Activated T-cell treated with anti-CD3 and anti-CD28 coated beads, Interleukin-2, amount 50 U/mL, for 72 hours (primary cell): Measurements from ENCODE around the gene CAND2. TPM values are rescaled to one million over a fixed set of nuclear protein-coding genes. Genes with fewer than 3 reads are reported as not detected.
A peak's percentile ranks its signal among the peaks of the same experiment; 100 is the strongest.
"Not testable (repeated sequence)": the region's sequence is repeated elsewhere in the genome, so short reads cannot be mapped to it uniquely, and the experiment has no call there.

Source experiments
- ATAC-seq, 2 donors: fragments of 150-1000 bp; cut with Tn5 transposase; replicated peaks in 1 of 2; 2 replicates each; pipeline ENCODE4 v1.10.0; 2021; ENCODE audit warnings: moderate library complexity in 2 of 2, mild to moderate bottlenecking in 1 of 2
- DNase-seq, 2 donors: peaks; one replicate each; pipeline ENCODE4 v3.0.0; 2021 to 2022; ENCODE audit warnings: mixed read lengths in 1 of 2
- H3K27ac Mint-ChIP-seq: one replicate; pipeline ENCODE4 v1.8.0; 2022; ENCODE audit warnings: mild to moderate bottlenecking, moderate library complexity, mixed read lengths
- H3K27me3 Mint-ChIP-seq: one replicate; pipeline ENCODE4 v1.8.0; 2022; ENCODE audit warnings: low read depth, mixed read lengths
- H3K36me3 Mint-ChIP-seq, 2 donors: one replicate each; pipeline ENCODE4 v1.8.0; 2022; ENCODE audit warnings: mixed read lengths in 2 of 2, mild to moderate bottlenecking in 1 of 2; ENCODE audit not compliant: insufficient read depth in 2 of 2
- H3K4me1 Mint-ChIP-seq: one replicate; pipeline ENCODE4 v1.8.0; 2022; ENCODE audit warnings: low read depth, mixed read lengths
- H3K4me3 Mint-ChIP-seq, 2 donors: one replicate each; pipeline ENCODE4 v1.8.0; 2022; ENCODE audit warnings: mild to moderate bottlenecking in 2 of 2, mixed read lengths in 2 of 2, moderate library complexity in 2 of 2
- H3K9me3 Mint-ChIP-seq, 2 donors: one replicate each; pipeline ENCODE4 v1.8.0; 2022; ENCODE audit warnings: mixed read lengths in 2 of 2
- total RNA-seq, 2 donors: library from RNA; stranded (reverse); gene quantifications; one replicate each; pipeline ENCODE4 v1.2.3, GENCODE V29; 2022

Gene CAND2
- total RNA-seq, 2 donors from 2014 or later, result 1.2 to 1.8 TPM

GRCh38 chr3:12870942-12871341 is 74.5 kb downstream of the CAND2 start:
- H3K9me3 Mint-ChIP-seq, result no peaks in the 10 kb centered on the region
- peaks cover 10% of the 10 kb centered on the region for H3K4me1 Mint-ChIP-seq
- no peak overlapping the region for H3K27ac Mint-ChIP-seq
- H3K4me3 Mint-ChIP-seq, result peak overlapping the region in 1 of 2 donors; percentile 36
- DNase-seq, result peak; percentile 12 to 29
- no peaks in the 10 kb centered on the region for H3K36me3 Mint-ChIP-seq
- peaks cover 43% of the 10 kb centered on the region for H3K27me3 Mint-ChIP-seq
- ATAC-seq, result peak in 1 of 2 donors; percentile 47

- peaks cover 10% of the 10 kb centered on the region for H3K4me1 Mint-ChIP-seq
- peaks cover 43% of the 10 kb centered on the region for H3K27me3 Mint-ChIP-seq
- H3K9me3 Mint-ChIP-seq, result no peaks in the 10 kb centered on the region
- H3K27ac Mint-ChIP-seq, result no peak overlapping the region
- H3K4me3 Mint-ChIP-seq, result no peak overlapping the region
- DNase-seq, result no peak
- no peaks in the 10 kb centered on the region for H3K36me3 Mint-ChIP-seq
- ATAC-seq, result no peak
Observed at GRCh38 chr3:12871404-12871983, 75.0 kb downstream of the CAND2 start.

GRCh38 chr3:12875857-12876836 is 79.7 kb downstream of the CAND2 start:
- peak overlapping the region in 1 of 2 donors; percentile 24 for H3K4me3 Mint-ChIP-seq
- DNase-seq, result peak; percentile 19 to 35
- no peaks in the 10 kb centered on the region for H3K4me1 Mint-ChIP-seq
- peak; percentile 62 to 68 for ATAC-seq
- no peaks in the 10 kb centered on the region for H3K36me3 Mint-ChIP-seq
- H3K27me3 Mint-ChIP-seq, result peaks cover 18% of the 10 kb centered on the region
- H3K9me3 Mint-ChIP-seq, result no peaks in the 10 kb centered on the region
- H3K27ac Mint-ChIP-seq, result no peak overlapping the region

- no peak for DNase-seq
- Mint-ChIP-seq H3K4me1 (no peaks in the 10 kb centered on the region), H3K27ac (no peak overlapping the region), H3K9me3 (no peaks in the 10 kb centered on the region), H3K27me3 (peaks cover 15% of the 10 kb centered on the region), H3K4me3 (no peak overlapping the region), H3K36me3 (no peaks in the 10 kb centered on the region)
- ATAC-seq, result no peak
Observed at GRCh38 chr3:12877040-12877439, 80.6 kb downstream of the CAND2 start.

GRCh38 chr3:12878141-12878574 is 81.7 kb downstream of the CAND2 start:
- no peaks in the 10 kb centered on the region for H3K36me3 Mint-ChIP-seq
- DNase-seq (no peak), ATAC-seq (no peak)
- H3K9me3 Mint-ChIP-seq, result no peaks in the 10 kb centered on the region
- H3K27ac Mint-ChIP-seq, result no peak overlapping the region
- H3K4me1 Mint-ChIP-seq, result no peaks in the 10 kb centered on the region
- H3K27me3 Mint-ChIP-seq, result peaks cover 15% of the 10 kb centered on the region
- H3K4me3 Mint-ChIP-seq, result no peak overlapping the region

- H3K4me3 Mint-ChIP-seq, H3K36me3 Mint-ChIP-seq, H3K4me1 Mint-ChIP-seq, H3K9me3 Mint-ChIP-seq, ATAC-seq, H3K27ac Mint-ChIP-seq, DNase-seq: not testable (repeated sequence)
- H3K27me3 Mint-ChIP-seq, result peaks cover 15% of the 10 kb centered on the region
Observed at GRCh38 chr3:12878758-12879157, 82.3 kb downstream of the CAND2 start.

GRCh38 chr3:12879191-12879815 is 82.8 kb downstream of the CAND2 start:
- Mint-ChIP-seq H3K4me3 (no peak overlapping the region), H3K4me1 (no peaks in the 10 kb centered on the region), H3K27ac (no peak overlapping the region), H3K27me3 (peaks cover 17% of the 10 kb centered on the region), H3K9me3 (no peaks in the 10 kb centered on the region), H3K36me3 (no peaks in the 10 kb centered on the region)
- ATAC-seq (no peak), DNase-seq (no peak)

GRCh38 chr3:12881858-12882257 is 85.4 kb downstream of the CAND2 start:
- not testable (repeated sequence) for H3K27me3 Mint-ChIP-seq, H3K27ac Mint-ChIP-seq

GRCh38 chr3:12882336-12883310 is 86.1 kb downstream of the CAND2 start:
- Mint-ChIP-seq H3K4me1 (peaks cover 12% of the 10 kb centered on the region), H3K27me3 (peaks cover 9% of the 10 kb centered on the region)
- no peak for ATAC-seq

More at GRCh38 chr3:12881858-12882257, 85.4 kb downstream of the CAND2 start:
- peaks cover 12% of the 10 kb centered on the region for H3K4me1 Mint-ChIP-seq
- ATAC-seq, DNase-seq, H3K36me3 Mint-ChIP-seq, H3K9me3 Mint-ChIP-seq, H3K4me3 Mint-ChIP-seq: not testable (repeated sequence)

GRCh38 chr3:12884186-12884680 is 87.8 kb downstream of the CAND2 start:
- Mint-ChIP-seq H3K4me1 (peaks cover 12% of the 10 kb centered on the region), H3K27me3 (peaks cover 9% of the 10 kb centered on the region), H3K36me3 (no peaks in the 10 kb centered on the region), H3K4me3 (no peak overlapping the region), H3K27ac (no peak overlapping the region), H3K9me3 (no peaks in the 10 kb centered on the region)
- DNase-seq (no peak), ATAC-seq (no peak)

More at GRCh38 chr3:12882336-12883310, 86.1 kb downstream of the CAND2 start:
- Mint-ChIP-seq H3K9me3 (no peaks in the 10 kb centered on the region), H3K4me3 (no peak overlapping the region), H3K36me3 (no peaks in the 10 kb centered on the region), H3K27ac (no peak overlapping the region)
- DNase-seq, result no peak
